Stimulated activated CD4-positive, alpha-beta T cell treated with anti-CD3 and anti-CD28 coated beads, Interleukin-2, amount 100 ng/mL, for 4 hours (primary cell): ENCODE measurements around the gene ARIH1.

Source experiments
- DNase-seq: peaks from one replicate; pipeline ENCODE4 v3.0.0-alpha.2; 2020; ENCODE audit warnings: low read depth

Gene ARIH1

DNA sequence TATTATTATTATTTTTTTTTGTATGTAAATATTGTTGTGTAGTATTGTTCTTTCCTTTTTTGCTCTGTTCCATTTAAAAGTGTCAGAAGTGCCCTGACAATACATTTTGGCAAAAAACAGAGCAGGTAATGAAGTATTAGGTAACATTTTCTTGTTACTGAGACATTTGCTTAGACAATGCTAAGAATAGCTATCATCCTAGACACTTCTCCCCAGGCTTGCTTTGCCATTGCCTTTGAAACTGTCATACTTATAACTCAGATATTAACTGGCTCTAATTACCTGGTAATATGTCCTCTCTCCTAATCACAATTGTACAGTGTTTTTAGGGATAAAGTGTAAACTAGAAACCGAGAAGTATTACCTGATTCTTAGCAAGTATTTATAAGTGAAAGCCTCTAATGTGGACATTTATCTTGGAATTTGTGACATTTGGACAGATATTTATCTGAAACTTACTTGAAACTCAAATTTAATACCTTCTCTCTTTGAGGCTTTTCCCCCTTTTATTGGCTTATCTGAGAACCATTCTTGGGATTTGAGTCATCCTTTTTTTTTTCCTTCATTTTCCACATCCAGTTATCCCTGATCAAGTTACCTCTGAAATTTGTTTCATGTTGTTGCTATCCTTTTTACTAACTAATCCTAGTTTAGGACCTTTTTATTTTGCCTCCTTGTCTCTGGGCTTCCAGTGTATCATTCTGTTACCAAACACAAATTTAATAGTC lies 13.1 kb downstream of the ARIH1 start:
- DNase-seq: no peak

DNA sequence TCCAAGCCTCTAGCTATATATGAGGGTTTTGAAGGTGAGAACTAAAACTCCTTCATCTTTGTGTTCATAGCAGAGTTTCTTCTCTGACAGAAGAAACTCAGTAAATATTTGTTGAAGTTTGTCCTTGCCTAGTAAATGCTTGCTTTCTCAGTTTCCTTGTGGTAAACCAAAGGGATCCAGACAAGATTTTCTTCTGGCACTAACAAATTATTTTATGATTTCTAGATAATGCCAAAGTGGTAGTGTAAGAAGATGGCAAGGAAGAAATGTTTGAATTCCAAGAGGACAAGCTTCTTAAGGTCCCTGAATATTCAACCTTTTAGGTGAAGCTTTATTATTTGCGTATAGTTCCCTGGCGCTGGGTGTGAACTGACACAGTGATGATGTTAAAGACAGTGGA lies 14.4 kb downstream of the ARIH1 start:
- no peak for DNase-seq

GRCh38 chr15:72489943-72490554 lies 15.9 kb downstream of the ARIH1 start:
- no peak for DNase-seq

DNA sequence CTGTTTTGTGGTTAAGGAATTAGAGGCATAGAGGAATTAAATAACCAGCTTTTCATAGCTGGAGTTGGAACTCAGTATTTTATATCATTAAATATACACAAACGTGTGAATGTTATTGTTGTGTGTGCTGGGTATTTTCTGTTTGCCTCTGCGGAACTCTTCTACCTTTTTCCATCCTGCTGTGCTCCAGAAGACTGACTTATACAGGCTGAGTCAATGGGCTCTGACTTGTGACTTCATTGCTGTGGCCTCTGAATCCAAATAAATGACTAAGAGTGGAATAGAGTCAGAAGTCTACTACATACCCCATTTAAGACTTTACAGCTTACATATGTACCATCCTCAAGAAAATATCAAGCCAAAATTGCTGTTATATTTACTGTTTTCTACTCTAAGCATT lies 17.6 kb downstream of the ARIH1 start:
- no peak for DNase-seq

GRCh38 chr15:72492733-72493132 lies 18.6 kb downstream of the ARIH1 start:
- DNase-seq: no peak

- no peak for DNase-seq
Measured at GRCh38 chr15:72493220-72493619, 19.1 kb downstream of the ARIH1 start.

DNA sequence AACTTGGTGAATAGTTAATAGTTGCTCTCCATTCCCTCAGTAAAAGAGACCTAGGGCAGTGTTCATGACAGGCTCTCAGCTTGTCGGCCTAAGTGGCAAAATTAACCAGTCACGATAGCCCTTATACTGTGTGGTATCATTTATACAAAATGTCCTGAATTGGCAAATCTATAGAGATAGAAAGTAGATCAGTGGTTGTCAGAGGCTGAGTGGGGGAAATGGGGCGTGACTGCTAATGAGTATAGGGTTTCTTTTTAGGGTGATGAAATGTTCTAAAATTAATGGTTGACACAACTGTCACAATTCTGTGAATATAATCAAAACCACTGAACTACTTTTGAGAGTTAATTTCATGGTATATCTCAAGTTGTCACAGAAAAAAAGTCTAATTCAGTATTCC lies 20.9 kb downstream of the ARIH1 start:
- DNase-seq: no peak

DNA sequence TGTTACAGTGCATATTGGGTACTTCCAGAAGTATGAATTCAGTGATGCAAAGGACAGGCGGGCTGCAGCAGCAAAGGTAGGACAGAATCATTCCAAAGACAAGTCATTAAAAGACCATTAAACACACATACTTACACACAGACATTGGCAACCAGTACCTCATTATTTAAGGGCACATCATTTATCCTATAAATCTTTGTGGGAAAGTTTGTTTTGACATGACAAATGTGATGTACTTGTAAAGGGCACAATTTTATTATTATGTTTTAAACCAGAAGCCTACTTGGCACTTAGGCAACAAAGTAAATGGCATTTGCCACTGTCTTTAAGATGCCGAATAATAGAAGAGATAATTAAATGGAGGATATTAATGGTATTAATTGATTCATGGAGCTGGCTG lies 22.7 kb downstream of the ARIH1 start:
- DNase-seq: no peak

GRCh38 chr15:72497402-72497801 lies 23.3 kb downstream of the ARIH1 start:
- DNase-seq: no peak

DNA sequence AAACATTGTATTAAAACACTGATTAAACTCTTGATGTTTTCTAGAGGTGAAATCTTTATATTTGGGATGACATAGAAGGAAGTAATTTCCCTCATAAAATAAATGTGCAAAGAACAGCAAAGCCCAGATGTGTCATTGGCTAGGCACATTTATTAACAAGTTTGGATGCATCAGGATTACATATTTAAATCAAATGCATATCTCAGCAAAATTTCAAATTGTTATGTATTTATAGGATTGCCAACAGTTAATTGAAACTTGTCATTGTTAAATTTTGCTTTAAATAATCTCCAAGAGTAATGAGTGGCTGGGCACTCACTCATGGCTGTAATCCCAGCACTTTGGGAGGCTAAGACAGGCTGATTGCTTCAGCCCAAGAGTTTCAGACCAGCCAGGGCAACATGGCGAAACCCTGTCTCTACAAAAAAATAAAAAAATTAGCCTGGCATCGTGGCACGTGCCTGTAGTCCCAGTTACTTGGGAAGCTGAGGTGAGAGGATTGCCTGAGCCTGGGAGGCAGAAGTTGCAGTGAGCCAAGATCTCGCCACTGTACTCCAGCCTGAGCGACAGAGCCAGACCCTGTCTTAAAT lies 28.2 kb downstream of the ARIH1 start:
- no peak for DNase-seq

DNA sequence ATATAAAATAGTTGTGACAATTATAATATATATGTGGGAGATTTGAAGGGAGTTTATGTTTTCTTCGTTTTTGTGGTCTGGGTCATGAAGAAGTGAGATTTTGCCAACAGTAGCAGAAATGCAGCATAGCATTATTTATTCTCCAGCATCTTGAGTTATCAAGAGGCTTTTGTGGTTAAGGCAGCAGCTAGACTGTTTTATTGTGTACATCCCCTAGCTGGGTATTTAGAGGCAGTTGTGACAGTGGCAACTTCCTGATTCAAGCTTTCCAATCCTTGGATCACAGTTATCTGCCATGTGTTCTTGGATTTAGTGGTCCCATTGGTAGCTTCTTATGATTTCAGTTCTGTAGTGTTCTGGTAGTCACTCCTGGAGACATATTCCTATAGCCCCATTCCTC lies 29.0 kb downstream of the ARIH1 start:
- DNase-seq: no peak

GRCh38 chr15:72507402-72508092 lies 33.4 kb downstream of the ARIH1 start:
- DNase-seq: no peak

DNA sequence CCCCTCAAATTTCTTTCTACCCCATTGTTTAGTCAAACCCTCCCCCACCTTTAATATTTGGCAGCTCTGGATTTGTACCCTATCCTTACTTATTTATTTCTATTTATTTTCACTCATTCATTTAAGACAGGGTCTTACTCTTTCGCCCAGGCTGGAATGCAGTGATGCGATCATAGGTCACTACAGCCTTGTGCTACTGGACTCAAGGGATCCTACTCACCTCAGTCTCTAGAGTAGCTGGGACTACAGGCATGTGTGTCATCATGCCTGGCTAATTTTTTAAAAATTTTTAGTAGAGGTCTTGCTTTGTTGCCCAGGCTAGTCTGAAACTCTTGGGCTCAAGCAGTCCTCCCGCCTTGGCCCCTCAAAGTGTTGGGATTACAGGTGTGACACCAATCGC lies 35.4 kb downstream of the ARIH1 start:
- no peak for DNase-seq

DNA sequence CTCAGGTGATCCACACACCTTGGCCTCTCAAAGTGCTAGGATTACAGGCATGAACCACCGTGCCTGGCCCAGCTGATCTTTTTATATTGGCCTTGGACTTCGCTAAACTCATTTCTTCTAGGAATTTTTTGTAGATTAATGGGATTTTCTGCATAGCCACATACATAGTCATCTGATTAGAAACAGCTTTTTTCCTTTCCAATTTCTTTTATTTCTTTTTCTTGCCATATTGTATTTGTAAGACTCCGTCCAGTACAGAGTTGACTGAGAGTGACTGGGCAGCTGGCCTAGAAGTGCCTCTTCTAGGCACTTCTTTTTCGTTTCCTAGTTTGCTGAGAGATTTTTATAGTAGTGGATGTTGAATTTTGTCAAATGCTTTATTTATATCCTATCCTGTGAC lies 37.4 kb downstream of the ARIH1 start:
- DNase-seq: no peak

DNA sequence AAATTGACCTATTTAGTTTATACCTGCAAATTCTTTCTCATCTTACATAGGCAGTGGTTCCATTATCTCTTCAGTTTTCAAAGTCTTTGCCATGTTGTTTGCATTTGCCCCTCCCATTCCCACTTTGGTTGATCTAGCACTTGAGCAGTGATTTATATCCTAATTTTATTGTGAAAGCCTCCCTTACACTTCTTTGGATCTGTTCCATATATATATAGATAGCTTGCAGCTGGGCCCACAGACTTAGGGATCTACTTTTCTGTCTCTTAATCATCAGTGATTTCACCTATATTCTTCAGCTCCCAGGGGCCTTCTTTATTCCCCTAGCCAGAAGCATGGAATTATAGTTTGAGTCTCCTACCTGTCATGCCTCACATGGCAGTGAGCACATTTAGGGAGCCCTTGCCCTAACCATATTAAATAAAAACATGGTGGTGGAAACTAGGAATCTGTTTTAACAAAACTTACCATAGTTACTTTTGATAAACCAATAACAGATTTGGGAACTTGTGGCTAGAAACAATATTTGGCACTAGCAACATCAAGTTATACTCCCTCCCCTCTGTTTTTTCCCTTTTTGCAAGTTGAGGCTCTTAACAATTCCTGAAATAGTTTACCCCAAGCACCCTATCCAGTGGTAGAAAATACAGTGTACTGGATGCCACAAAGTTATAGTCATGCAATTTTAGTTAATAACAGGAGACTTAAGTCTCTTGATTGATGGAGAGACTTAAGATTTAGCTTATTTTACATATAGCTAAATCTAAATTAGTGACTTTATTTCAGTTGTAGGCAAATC lies 41.7 kb downstream of the ARIH1 start:
- no peak for DNase-seq

DNA sequence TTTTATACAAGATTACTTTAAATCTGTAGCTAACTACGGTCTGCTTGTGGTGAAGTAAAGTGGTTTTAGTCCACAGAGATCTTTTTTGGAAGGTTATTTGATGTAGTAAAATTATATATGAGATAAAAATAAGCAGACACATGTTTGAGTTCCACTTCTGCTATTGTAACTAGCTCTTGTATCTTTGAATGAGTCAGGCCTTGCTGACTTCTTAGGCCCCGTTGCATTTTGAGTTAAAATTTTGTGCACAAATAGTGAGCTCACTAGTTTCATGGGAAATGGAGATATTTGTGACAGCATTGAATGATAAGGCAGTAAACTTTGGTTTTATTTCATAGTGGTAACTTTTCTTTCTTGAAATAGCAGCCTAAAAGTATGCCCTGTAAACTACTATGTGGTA lies 42.6 kb downstream of the ARIH1 start:
- DNase-seq: no peak

GRCh38 chr15:72521682-72522081 lies 47.6 kb downstream of the ARIH1 start:
- DNase-seq: peak; percentile 3

DNA sequence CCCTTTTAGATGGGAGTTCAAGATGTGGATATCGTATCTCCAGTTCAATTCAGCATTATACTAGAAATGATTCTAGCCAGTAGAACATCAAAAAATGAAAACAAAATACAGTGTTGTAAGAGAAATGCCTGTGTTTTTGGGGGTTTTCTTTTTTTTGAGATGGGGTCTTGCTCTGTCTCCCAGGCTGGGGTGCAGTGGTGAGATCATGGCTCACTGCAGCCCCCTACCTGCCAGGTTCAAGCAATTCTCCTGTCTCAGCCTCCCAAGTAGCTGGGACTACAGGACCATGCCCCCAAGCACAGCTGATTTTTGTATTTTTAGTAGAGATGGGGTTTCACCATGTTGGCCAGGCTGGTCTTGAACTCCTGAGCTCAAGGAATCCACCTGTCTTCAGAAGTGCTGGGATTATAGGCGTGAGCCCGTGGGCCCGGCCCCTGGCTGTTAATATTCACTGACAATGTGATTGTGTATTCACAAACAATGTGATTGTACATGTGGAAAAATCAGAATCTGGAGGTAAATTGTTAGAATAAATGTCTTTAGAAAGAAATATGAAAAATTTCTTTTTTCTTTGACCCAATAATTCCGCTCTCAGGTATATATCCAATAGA lies 59.0 kb downstream of the ARIH1 start:
- DNase-seq: peak; percentile 10

- DNase-seq: peak; percentile 12
Measured at GRCh38 chr15:72534523-72534922, 60.4 kb downstream of the ARIH1 start.

DNA sequence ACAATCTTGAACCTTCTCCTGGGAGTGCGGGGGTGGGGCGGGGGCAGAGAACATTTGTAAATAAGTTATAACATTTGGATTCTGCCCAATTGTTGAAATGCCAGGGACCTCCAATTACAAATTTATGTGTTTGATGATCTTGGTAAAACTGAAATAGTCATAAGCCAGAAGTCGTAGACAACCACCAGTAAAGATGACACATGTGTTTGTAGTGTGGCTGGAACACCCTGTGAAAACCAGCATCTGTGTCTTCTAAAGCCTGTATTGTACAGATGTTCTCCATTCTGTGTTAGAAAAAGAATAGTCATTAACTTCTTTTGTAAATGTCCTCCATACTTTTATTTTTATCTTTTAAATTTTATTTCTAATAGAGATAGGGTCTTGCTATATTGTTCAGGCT lies 61.8 kb downstream of the ARIH1 start:
- DNase-seq: no peak

DNA sequence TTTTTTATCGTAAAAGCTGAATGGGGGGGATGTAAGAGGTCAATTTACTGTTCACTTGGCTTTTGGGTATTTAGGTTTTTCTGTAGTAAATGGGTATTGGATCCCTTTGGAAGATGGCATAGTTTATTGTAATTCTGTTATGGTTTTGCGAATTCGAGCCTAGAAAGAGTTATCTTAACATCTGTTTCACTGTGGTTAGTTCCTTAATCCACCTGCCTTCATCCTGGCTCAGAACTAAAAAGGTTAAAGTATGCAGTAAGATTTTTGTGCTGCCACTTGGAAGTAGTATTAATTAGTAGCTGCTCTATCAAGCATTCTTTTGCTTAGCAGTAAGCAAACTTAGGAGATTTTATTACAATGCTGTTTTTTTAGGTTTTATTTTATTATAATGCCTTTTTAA lies 62.4 kb downstream of the ARIH1 start:
- DNase-seq: no peak

DNA sequence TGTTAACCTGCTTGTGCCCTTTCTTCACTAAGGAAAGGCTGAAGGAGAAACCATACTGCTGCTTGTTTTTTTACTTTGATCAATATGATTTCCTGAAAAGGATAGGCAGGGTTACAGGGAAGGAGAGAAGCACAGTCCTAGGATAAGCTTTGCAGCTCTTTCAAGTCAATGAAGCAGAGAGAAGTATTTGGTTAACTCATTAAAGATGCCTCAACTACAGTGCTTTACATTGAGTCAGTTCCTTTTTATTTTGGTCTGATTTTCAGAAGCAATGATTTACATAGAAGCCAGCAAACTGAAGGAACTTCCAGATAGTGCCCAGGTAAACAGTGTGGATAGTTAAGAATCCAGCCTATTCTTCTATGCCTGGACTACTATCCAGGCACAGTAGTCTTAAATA lies 64.8 kb downstream of the ARIH1 start:
- no peak for DNase-seq
